Measurements from ENCODE around the gene RNF182.

RNF182 gene

DNA sequence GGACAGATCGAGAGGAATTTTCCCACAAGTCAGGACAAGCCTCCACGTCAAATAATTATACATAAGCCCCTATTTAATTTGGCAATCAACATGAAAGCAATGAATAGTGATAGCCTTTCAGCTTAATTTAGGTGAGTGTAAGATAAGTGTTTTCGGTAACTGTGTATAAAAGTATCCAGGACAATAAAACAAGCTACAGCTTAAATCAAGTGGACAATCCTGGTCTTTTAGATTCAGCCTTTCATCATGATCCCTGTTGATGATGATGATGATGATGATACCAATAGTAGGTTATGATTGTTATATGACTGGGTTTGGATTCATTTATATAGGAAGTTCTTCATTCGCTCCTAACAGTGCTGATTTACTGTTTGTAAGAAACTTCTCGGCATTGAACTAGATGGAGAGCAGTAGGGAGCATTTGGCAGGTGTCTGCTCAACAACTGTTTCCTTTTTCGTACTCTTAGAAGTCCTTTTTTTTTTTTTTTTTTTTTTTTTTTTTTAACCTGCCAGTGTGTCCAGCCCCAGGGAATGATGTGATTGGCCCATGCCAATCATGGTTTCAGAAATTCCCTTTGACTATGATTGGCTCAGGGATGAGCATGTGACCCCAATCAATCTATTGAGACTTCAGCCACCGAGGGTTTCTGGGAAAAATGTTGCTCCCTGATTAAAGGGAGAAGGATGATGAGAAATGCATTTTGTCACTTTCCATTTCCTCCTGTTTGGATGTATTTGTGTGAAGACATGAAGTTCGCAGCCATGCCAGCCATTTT, 11.3 kb upstream of the RNF182 start:
- ATAC-seq = no peak
- TF ChIP-seq OSR1 (CRISPR knock-in tag; IDR thresholded peaks at IDR 0.05) = no peak
- no peak for TF ChIP-seq ZNF8 (CRISPR knock-in tag; IDR thresholded peaks at IDR 0.05)
- TF ChIP-seq RARB (CRISPR knock-in tag; IDR thresholded peaks at IDR 0.05) = no peak
- TF ChIP-seq, protein P1, sequence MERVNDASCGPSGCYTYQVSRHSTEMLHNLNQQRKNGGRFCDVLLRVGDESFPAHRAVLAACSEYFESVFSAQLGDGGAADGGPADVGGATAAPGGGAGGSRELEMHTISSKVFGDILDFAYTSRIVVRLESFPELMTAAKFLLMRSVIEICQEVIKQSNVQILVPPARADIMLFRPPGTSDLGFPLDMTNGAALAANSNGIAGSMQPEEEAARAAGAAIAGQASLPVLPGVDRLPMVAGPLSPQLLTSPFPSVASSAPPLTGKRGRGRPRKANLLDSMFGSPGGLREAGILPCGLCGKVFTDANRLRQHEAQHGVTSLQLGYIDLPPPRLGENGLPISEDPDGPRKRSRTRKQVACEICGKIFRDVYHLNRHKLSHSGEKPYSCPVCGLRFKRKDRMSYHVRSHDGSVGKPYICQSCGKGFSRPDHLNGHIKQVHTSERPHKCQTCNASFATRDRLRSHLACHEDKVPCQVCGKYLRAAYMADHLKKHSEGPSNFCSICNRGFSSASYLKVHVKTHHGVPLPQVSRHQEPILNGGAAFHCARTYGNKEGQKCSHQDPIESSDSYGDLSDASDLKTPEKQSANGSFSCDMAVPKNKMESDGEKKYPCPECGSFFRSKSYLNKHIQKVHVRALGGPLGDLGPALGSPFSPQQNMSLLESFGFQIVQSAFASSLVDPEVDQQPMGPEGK (CRISPR knock-in tag; IDR thresholded peaks at IDR 0.05; ENCODE audit: borderline replicate concordance) = no peak
- TF ChIP-seq ZNF70 (CRISPR knock-in tag; IDR thresholded peaks at IDR 0.05) = no peak
- no peak for TF ChIP-seq TOX (CRISPR knock-in tag; IDR thresholded peaks at IDR 0.05; ENCODE audit: borderline replicate concordance)
- TF ChIP-seq ZC3H10 (CRISPR knock-in tag; IDR thresholded peaks at IDR 0.05) = no peak
- TF ChIP-seq BACH2 (CRISPR knock-in tag; IDR thresholded peaks at IDR 0.05; ENCODE audit: borderline replicate concordance) = no peak
- TF ChIP-seq, protein P2, sequence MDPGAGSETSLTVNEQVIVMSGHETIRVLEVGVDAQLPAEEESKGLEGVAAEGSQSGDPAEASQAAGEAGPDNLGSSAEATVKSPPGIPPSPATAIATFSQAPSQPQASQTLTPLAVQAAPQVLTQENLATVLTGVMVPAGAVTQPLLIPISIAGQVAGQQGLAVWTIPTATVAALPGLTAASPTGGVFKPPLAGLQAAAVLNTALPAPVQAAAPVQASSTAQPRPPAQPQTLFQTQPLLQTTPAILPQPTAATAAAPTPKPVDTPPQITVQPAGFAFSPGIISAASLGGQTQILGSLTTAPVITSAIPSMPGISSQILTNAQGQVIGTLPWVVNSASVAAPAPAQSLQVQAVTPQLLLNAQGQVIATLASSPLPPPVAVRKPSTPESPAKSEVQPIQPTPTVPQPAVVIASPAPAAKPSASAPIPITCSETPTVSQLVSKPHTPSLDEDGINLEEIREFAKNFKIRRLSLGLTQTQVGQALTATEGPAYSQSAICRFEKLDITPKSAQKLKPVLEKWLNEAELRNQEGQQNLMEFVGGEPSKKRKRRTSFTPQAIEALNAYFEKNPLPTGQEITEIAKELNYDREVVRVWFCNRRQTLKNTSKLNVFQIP (CRISPR knock-in tag; IDR thresholded peaks at IDR 0.05; ENCODE audit: borderline replicate concordance, low read depth) = no peak
- TF ChIP-seq ZFP3 (CRISPR knock-in tag; IDR thresholded peaks at IDR 0.05) = no peak
- TF ChIP-seq GLIS3 (CRISPR knock-in tag; IDR thresholded peaks at IDR 0.05) = no peak
- no peak for TF ChIP-seq TSHZ2 (CRISPR knock-in tag; IDR thresholded peaks at IDR 0.05)
- TF ChIP-seq ZNF565 (CRISPR knock-in tag; conservative IDR thresholded peaks at IDR 0.05; ENCODE audit: low read depth) = no peak
- no peak for TF ChIP-seq ZFP30 (CRISPR knock-in tag; IDR thresholded peaks at IDR 0.05)
- TF ChIP-seq, protein P3, sequence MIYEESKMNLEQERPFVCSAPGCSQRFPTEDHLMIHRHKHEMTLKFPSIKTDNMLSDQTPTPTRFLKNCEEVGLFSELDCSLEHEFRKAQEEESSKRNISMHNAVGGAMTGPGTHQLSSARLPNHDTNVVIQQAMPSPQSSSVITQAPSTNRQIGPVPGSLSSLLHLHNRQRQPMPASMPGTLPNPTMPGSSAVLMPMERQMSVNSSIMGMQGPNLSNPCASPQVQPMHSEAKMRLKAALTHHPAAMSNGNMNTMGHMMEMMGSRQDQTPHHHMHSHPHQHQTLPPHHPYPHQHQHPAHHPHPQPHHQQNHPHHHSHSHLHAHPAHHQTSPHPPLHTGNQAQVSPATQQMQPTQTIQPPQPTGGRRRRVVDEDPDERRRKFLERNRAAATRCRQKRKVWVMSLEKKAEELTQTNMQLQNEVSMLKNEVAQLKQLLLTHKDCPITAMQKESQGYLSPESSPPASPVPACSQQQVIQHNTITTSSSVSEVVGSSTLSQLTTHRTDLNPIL (CRISPR knock-in tag; IDR thresholded peaks at IDR 0.05; ENCODE audit: low read depth) = no peak
- no peak for TF ChIP-seq ESRRG (CRISPR knock-in tag; IDR thresholded peaks at IDR 0.05)

GRCh38 chr6:13914351-13914750, 10.4 kb upstream of the RNF182 start:
- TF ChIP-seq ARNTL (CRISPR knock-in tag; IDR thresholded peaks at IDR 0.05; ENCODE audit: borderline replicate concordance, low read depth) = no peak
- no peak for TF ChIP-seq ESRRG (CRISPR knock-in tag; IDR thresholded peaks at IDR 0.05)
- no peak for TF ChIP-seq CSDC2 (CRISPR knock-in tag; IDR thresholded peaks at IDR 0.05)
- ATAC-seq = no peak

- TF ChIP-seq TSHZ2 (CRISPR knock-in tag; IDR thresholded peaks at IDR 0.05) (no peak), ZFP3 (CRISPR knock-in tag; IDR thresholded peaks at IDR 0.05) (no peak), ZNF70 (CRISPR knock-in tag; IDR thresholded peaks at IDR 0.05) (no peak)
- TF ChIP-seq, protein P4, sequence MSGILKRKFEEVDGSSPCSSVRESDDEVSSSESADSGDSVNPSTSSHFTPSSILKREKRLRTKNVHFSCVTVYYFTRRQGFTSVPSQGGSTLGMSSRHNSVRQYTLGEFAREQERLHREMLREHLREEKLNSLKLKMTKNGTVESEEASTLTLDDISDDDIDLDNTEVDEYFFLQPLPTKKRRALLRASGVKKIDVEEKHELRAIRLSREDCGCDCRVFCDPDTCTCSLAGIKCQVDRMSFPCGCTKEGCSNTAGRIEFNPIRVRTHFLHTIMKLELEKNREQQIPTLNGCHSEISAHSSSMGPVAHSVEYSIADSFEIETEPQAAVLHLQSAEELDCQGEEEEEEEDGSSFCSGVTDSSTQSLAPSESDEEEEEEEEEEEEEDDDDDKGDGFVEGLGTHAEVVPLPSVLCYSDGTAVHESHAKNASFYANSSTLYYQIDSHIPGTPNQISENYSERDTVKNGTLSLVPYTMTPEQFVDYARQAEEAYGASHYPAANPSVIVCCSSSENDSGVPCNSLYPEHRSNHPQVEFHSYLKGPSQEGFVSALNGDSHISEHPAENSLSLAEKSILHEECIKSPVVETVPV (CRISPR knock-in tag; IDR thresholded peaks at IDR 0.05) = no peak
- no peak for ATAC-seq
Observed at GRCh38 chr6:13915561-13916229, 9.1 kb upstream of the RNF182 start.

Data from SK-N-SH treated with all-trans-retinoic acid at 6 μM for 48 hours (cell line).